Measurements from ENCODE around the gene SIDT2.

SIDT2 gene

GRCh38 chr11:117145393-117145761 lies 33.2 kb upstream of the SIDT2 start:
- H3K4me1 ChIP-seq (ENCODE audit: control insufficient read depth in 2 of 2, insufficient read depth in 2 of 2, low read length in 2 of 2) = peaks cover 2 to 12% of the 10 kb centered on the region in 2 donors
- H3K27ac ChIP-seq (ENCODE audit: low read depth in 2 of 2, low read length in 2 of 2) = peak overlapping the region; percentile 88 to 92
- no peaks in the 10 kb centered on the region for H3K27me3 ChIP-seq (ENCODE audit: control insufficient read depth in 2 of 2, insufficient read depth in 2 of 2, low read length in 2 of 2)
- H3K9me3 ChIP-seq (ENCODE audit: control insufficient read depth in 2 of 2, low read length in 2 of 2) = no peaks in the 10 kb centered on the region
- H3K9ac ChIP-seq (ENCODE audit: low read depth in 1 of 2, low read length in 2 of 2) = peak overlapping the region; percentile 76 to 92
- H3K4me3 ChIP-seq (ENCODE audit: low read length in 2 of 2) = peak overlapping the region; percentile 92 to 98
- H3K36me3 ChIP-seq (ENCODE audit: control insufficient read depth in 2 of 2, insufficient read depth in 2 of 2, low read length in 2 of 2) = peaks cover 0 to 12% of the 10 kb centered on the region in 2 donors

GRCh38 chr11:117146521-117146920 lies 32.0 kb upstream of the SIDT2 start:
- H3K4me1 ChIP-seq (ENCODE audit: control insufficient read depth in 2 of 2, insufficient read depth in 2 of 2, low read length in 2 of 2) = peaks cover 2 to 12% of the 10 kb centered on the region in 2 donors
- H3K9ac ChIP-seq (ENCODE audit: low read depth in 1 of 2, low read length in 2 of 2) = no peak overlapping the region
- no peaks in the 10 kb centered on the region for H3K9me3 ChIP-seq (ENCODE audit: control insufficient read depth in 2 of 2, low read length in 2 of 2)
- peaks cover 0 to 12% of the 10 kb centered on the region in 2 donors for H3K36me3 ChIP-seq (ENCODE audit: control insufficient read depth in 2 of 2, insufficient read depth in 2 of 2, low read length in 2 of 2)
- no peaks in the 10 kb centered on the region for H3K27me3 ChIP-seq (ENCODE audit: control insufficient read depth in 2 of 2, insufficient read depth in 2 of 2, low read length in 2 of 2)
- no peak overlapping the region for H3K27ac ChIP-seq (ENCODE audit: low read depth in 2 of 2, low read length in 2 of 2)
- no peak overlapping the region for H3K4me3 ChIP-seq (ENCODE audit: low read length in 2 of 2)

GRCh38 chr11:117152066-117152465 lies 26.5 kb upstream of the SIDT2 start:
- no peak overlapping the region for H3K9ac ChIP-seq (ENCODE audit: low read depth in 1 of 2, low read length in 2 of 2)
- no peak overlapping the region for H3K27ac ChIP-seq (ENCODE audit: low read depth in 2 of 2, low read length in 2 of 2)
- H3K4me3 ChIP-seq (ENCODE audit: low read length in 2 of 2) = no peak overlapping the region
- peaks cover 8 to 22% of the 10 kb centered on the region in 2 donors for H3K36me3 ChIP-seq (ENCODE audit: control insufficient read depth in 2 of 2, insufficient read depth in 2 of 2, low read length in 2 of 2)
- H3K9me3 ChIP-seq (ENCODE audit: control insufficient read depth in 2 of 2, low read length in 2 of 2) = no peaks in the 10 kb centered on the region
- H3K27me3 ChIP-seq (ENCODE audit: control insufficient read depth in 2 of 2, insufficient read depth in 2 of 2, low read length in 2 of 2) = no peaks in the 10 kb centered on the region
- no peaks in the 10 kb centered on the region for H3K4me1 ChIP-seq (ENCODE audit: control insufficient read depth in 2 of 2, insufficient read depth in 2 of 2, low read length in 2 of 2)

- no peaks in the 10 kb centered on the region for H3K4me1 ChIP-seq (ENCODE audit: control insufficient read depth in 2 of 2, insufficient read depth in 2 of 2, low read length in 2 of 2)
- H3K9ac ChIP-seq (ENCODE audit: low read depth in 1 of 2, low read length in 2 of 2) = no peak overlapping the region
- H3K27ac ChIP-seq (ENCODE audit: low read depth in 2 of 2, low read length in 2 of 2) = no peak overlapping the region
- no peaks in the 10 kb centered on the region for H3K9me3 ChIP-seq (ENCODE audit: control insufficient read depth in 2 of 2, low read length in 2 of 2)
- H3K4me3 ChIP-seq (ENCODE audit: low read length in 2 of 2) = no peak overlapping the region
- no peaks in the 10 kb centered on the region for H3K27me3 ChIP-seq (ENCODE audit: control insufficient read depth in 2 of 2, insufficient read depth in 2 of 2, low read length in 2 of 2)
- peaks cover 11 to 17% of the 10 kb centered on the region in 2 donors for H3K36me3 ChIP-seq (ENCODE audit: control insufficient read depth in 2 of 2, insufficient read depth in 2 of 2, low read length in 2 of 2)
Measured at GRCh38 chr11:117154468-117154867, 24.1 kb upstream of the SIDT2 start.

GRCh38 chr11:117157507-117157906 lies 21.0 kb upstream of the SIDT2 start:
- H3K27ac ChIP-seq (ENCODE audit: low read depth in 2 of 2, low read length in 2 of 2) = no peak overlapping the region
- peaks cover 28 to 31% of the 10 kb centered on the region in 2 donors for H3K36me3 ChIP-seq (ENCODE audit: control insufficient read depth in 2 of 2, insufficient read depth in 2 of 2, low read length in 2 of 2)
- H3K4me3 ChIP-seq (ENCODE audit: low read length in 2 of 2) = no peak overlapping the region
- no peak overlapping the region for H3K9ac ChIP-seq (ENCODE audit: low read depth in 1 of 2, low read length in 2 of 2)
- no peaks in the 10 kb centered on the region for H3K9me3 ChIP-seq (ENCODE audit: control insufficient read depth in 2 of 2, low read length in 2 of 2)
- no peaks in the 10 kb centered on the region for H3K4me1 ChIP-seq (ENCODE audit: control insufficient read depth in 2 of 2, insufficient read depth in 2 of 2, low read length in 2 of 2)
- no peaks in the 10 kb centered on the region for H3K27me3 ChIP-seq (ENCODE audit: control insufficient read depth in 2 of 2, insufficient read depth in 2 of 2, low read length in 2 of 2)

GRCh38 chr11:117159892-117160291 lies 18.7 kb upstream of the SIDT2 start:
- H3K9ac ChIP-seq (ENCODE audit: low read depth in 1 of 2, low read length in 2 of 2) = no peak overlapping the region
- no peak overlapping the region for H3K27ac ChIP-seq (ENCODE audit: low read depth in 2 of 2, low read length in 2 of 2)
- H3K36me3 ChIP-seq (ENCODE audit: control insufficient read depth in 2 of 2, insufficient read depth in 2 of 2, low read length in 2 of 2) = peaks cover 33 to 40% of the 10 kb centered on the region in 2 donors
- H3K9me3 ChIP-seq (ENCODE audit: control insufficient read depth in 2 of 2, low read length in 2 of 2) = no peaks in the 10 kb centered on the region
- no peaks in the 10 kb centered on the region for H3K27me3 ChIP-seq (ENCODE audit: control insufficient read depth in 2 of 2, insufficient read depth in 2 of 2, low read length in 2 of 2)
- H3K4me1 ChIP-seq (ENCODE audit: control insufficient read depth in 2 of 2, insufficient read depth in 2 of 2, low read length in 2 of 2) = no peaks in the 10 kb centered on the region
- H3K4me3 ChIP-seq (ENCODE audit: low read length in 2 of 2) = no peak overlapping the region

- Histone ChIP-seq H3K27me3 (ENCODE audit: control insufficient read depth in 2 of 2, insufficient read depth in 2 of 2, low read length in 2 of 2) (no peaks in the 10 kb centered on the region), H3K4me3 (ENCODE audit: low read length in 2 of 2) (no peak overlapping the region), H3K9ac (ENCODE audit: low read depth in 1 of 2, low read length in 2 of 2) (no peak overlapping the region), H3K36me3 (ENCODE audit: control insufficient read depth in 2 of 2, insufficient read depth in 2 of 2, low read length in 2 of 2) (peaks cover 37 to 43% of the 10 kb centered on the region in 2 donors), H3K9me3 (ENCODE audit: control insufficient read depth in 2 of 2, low read length in 2 of 2) (no peaks in the 10 kb centered on the region), H3K4me1 (ENCODE audit: control insufficient read depth in 2 of 2, insufficient read depth in 2 of 2, low read length in 2 of 2) (no peaks in the 10 kb centered on the region), H3K27ac (ENCODE audit: low read depth in 2 of 2, low read length in 2 of 2) (no peak overlapping the region)
Measured at GRCh38 chr11:117160826-117161225, 17.7 kb upstream of the SIDT2 start.

- no peak overlapping the region for H3K27ac ChIP-seq (ENCODE audit: low read depth in 2 of 2, low read length in 2 of 2)
- H3K4me1 ChIP-seq (ENCODE audit: control insufficient read depth in 2 of 2, insufficient read depth in 2 of 2, low read length in 2 of 2) = no peaks in the 10 kb centered on the region
Measured at GRCh38 chr11:117166491-117166890, 12.1 kb upstream of the SIDT2 start.

GRCh38 chr11:117169736-117170135 lies 8.8 kb upstream of the SIDT2 start:
- H3K9me3 ChIP-seq (ENCODE audit: control insufficient read depth in 2 of 2, low read length in 2 of 2) = no peaks in the 10 kb centered on the region
- H3K27me3 ChIP-seq (ENCODE audit: control insufficient read depth in 2 of 2, insufficient read depth in 2 of 2, low read length in 2 of 2) = no peaks in the 10 kb centered on the region
- H3K4me3 ChIP-seq (ENCODE audit: low read length in 2 of 2) = no peak overlapping the region
- H3K9ac ChIP-seq (ENCODE audit: low read depth in 1 of 2, low read length in 2 of 2) = no peak overlapping the region
- H3K4me1 ChIP-seq (ENCODE audit: control insufficient read depth in 2 of 2, insufficient read depth in 2 of 2, low read length in 2 of 2) = no peaks in the 10 kb centered on the region
- H3K36me3 ChIP-seq (ENCODE audit: control insufficient read depth in 2 of 2, insufficient read depth in 2 of 2, low read length in 2 of 2) = peaks cover 35 to 37% of the 10 kb centered on the region in 2 donors
- no peak overlapping the region for H3K27ac ChIP-seq (ENCODE audit: low read depth in 2 of 2, low read length in 2 of 2)

More at GRCh38 chr11:117166491-117166890, 12.1 kb upstream of the SIDT2 start:
- H3K4me3 ChIP-seq (ENCODE audit: low read length in 2 of 2) = no peak overlapping the region
- no peak overlapping the region for H3K9ac ChIP-seq (ENCODE audit: low read depth in 1 of 2, low read length in 2 of 2)
- H3K27me3 ChIP-seq (ENCODE audit: control insufficient read depth in 2 of 2, insufficient read depth in 2 of 2, low read length in 2 of 2) = no peaks in the 10 kb centered on the region
- H3K9me3 ChIP-seq (ENCODE audit: control insufficient read depth in 2 of 2, low read length in 2 of 2) = no peaks in the 10 kb centered on the region
- peaks cover 41 to 57% of the 10 kb centered on the region in 2 donors for H3K36me3 ChIP-seq (ENCODE audit: control insufficient read depth in 2 of 2, insufficient read depth in 2 of 2, low read length in 2 of 2)

GRCh38 chr11:117170210-117170609 lies 8.3 kb upstream of the SIDT2 start:
- peaks cover 33 to 36% of the 10 kb centered on the region in 2 donors for H3K36me3 ChIP-seq (ENCODE audit: control insufficient read depth in 2 of 2, insufficient read depth in 2 of 2, low read length in 2 of 2)
- no peak overlapping the region for H3K9ac ChIP-seq (ENCODE audit: low read depth in 1 of 2, low read length in 2 of 2)
- H3K4me1 ChIP-seq (ENCODE audit: control insufficient read depth in 2 of 2, insufficient read depth in 2 of 2, low read length in 2 of 2) = no peaks in the 10 kb centered on the region
- no peak overlapping the region for H3K27ac ChIP-seq (ENCODE audit: low read depth in 2 of 2, low read length in 2 of 2)
- H3K9me3 ChIP-seq (ENCODE audit: control insufficient read depth in 2 of 2, low read length in 2 of 2) = no peaks in the 10 kb centered on the region
- no peak overlapping the region for H3K4me3 ChIP-seq (ENCODE audit: low read length in 2 of 2)
- no peaks in the 10 kb centered on the region for H3K27me3 ChIP-seq (ENCODE audit: control insufficient read depth in 2 of 2, insufficient read depth in 2 of 2, low read length in 2 of 2)

GRCh38 chr11:117171007-117171403 lies 7.5 kb upstream of the SIDT2 start:
- Histone ChIP-seq H3K4me3 (ENCODE audit: low read length in 2 of 2) (no peak overlapping the region), H3K9me3 (ENCODE audit: control insufficient read depth in 2 of 2, low read length in 2 of 2) (no peaks in the 10 kb centered on the region), H3K27ac (ENCODE audit: low read depth in 2 of 2, low read length in 2 of 2) (no peak overlapping the region), H3K4me1 (ENCODE audit: control insufficient read depth in 2 of 2, insufficient read depth in 2 of 2, low read length in 2 of 2) (no peaks in the 10 kb centered on the region), H3K36me3 (ENCODE audit: control insufficient read depth in 2 of 2, insufficient read depth in 2 of 2, low read length in 2 of 2) (peaks cover 28 to 29% of the 10 kb centered on the region in 2 donors), H3K27me3 (ENCODE audit: control insufficient read depth in 2 of 2, insufficient read depth in 2 of 2, low read length in 2 of 2) (no peaks in the 10 kb centered on the region), H3K9ac (ENCODE audit: low read depth in 1 of 2, low read length in 2 of 2) (no peak overlapping the region)
